ENCODE data around the gene CRACR2A.

The CRACR2A gene

GRCh38 chr12:3651585-3652424 is 101.1 kb downstream of the CRACR2A start:
- DNase-seq (ENCODE audit: low read depth), result no peak

GRCh38 chr12:3647504-3647903 is 105.4 kb downstream of the CRACR2A start:
- no peak for DNase-seq (ENCODE audit: low read depth)

GRCh38 chr12:3646561-3647241 is 106.2 kb downstream of the CRACR2A start:
- no peak for DNase-seq (ENCODE audit: low read depth)

- no peak for DNase-seq (ENCODE audit: low read depth)
Observed at GRCh38 chr12:3645091-3645490, 107.8 kb downstream of the CRACR2A start.

GRCh38 chr12:3644104-3644503 is 108.8 kb downstream of the CRACR2A start:
- DNase-seq (ENCODE audit: low read depth), result no peak

GRCh38 chr12:3641428-3642018 is 111.4 kb downstream of the CRACR2A start:
- DNase-seq (ENCODE audit: low read depth), result peak; percentile 81

GRCh38 chr12:3636328-3636727 is 116.6 kb downstream of the CRACR2A start:
- DNase-seq (ENCODE audit: low read depth), result no peak

GRCh38 chr12:3634348-3634747 is 118.6 kb downstream of the CRACR2A start:
- DNase-seq (ENCODE audit: low read depth), result no peak

- DNase-seq (ENCODE audit: low read depth), result no peak
Observed at GRCh38 chr12:3633396-3633795, 119.5 kb downstream of the CRACR2A start.

GRCh38 chr12:3632754-3633153 is 120.2 kb downstream of the CRACR2A start:
- DNase-seq (ENCODE audit: low read depth), result no peak

- no peak for DNase-seq (ENCODE audit: low read depth)
Observed at GRCh38 chr12:3632256-3632655, 120.7 kb downstream of the CRACR2A start.

- no peak for DNase-seq (ENCODE audit: low read depth)
Observed at GRCh38 chr12:3631759-3632158, 121.2 kb downstream of the CRACR2A start.

- DNase-seq (ENCODE audit: low read depth), result no peak
Observed at GRCh38 chr12:3631272-3631637, 121.7 kb downstream of the CRACR2A start.

- no peak for DNase-seq (ENCODE audit: low read depth)
Observed at GRCh38 chr12:3630621-3631271, 122.2 kb downstream of the CRACR2A start.

- no peak for DNase-seq (ENCODE audit: low read depth)
Observed at GRCh38 chr12:3630111-3630510, 122.8 kb downstream of the CRACR2A start.

- DNase-seq (ENCODE audit: low read depth), result no peak
Observed at GRCh38 chr12:3629057-3629830, 123.7 kb downstream of the CRACR2A start.

- DNase-seq (ENCODE audit: low read depth), result no peak
Observed at GRCh38 chr12:3628629-3629028, 124.3 kb downstream of the CRACR2A start.

- DNase-seq (ENCODE audit: low read depth), result no peak
Observed at GRCh38 chr12:3627336-3627735, 125.6 kb downstream of the CRACR2A start.

GRCh38 chr12:3624273-3624672 is 128.6 kb downstream of the CRACR2A start:
- DNase-seq (ENCODE audit: low read depth), result no peak

GRCh38 chr12:3622822-3623690 is 129.9 kb downstream of the CRACR2A start:
- no peak for DNase-seq (ENCODE audit: low read depth)
